SKM-1 treated with dmso at 0.1 percent for 144 hours (cell line): ENCODE data around the gene KNDC1.

ENCODE experiments used
- DNase-seq: peaks from one replicate; lab custom pipeline; 2025; ENCODE audit not compliant: unreplicated experiment; lab: John Stamatoyannopoulos, UW

KNDC1 gene

GRCh38 chr10:133203652-133204195 lies 43.7 kb downstream of the KNDC1 start:
- no peak for DNase-seq

DNA sequence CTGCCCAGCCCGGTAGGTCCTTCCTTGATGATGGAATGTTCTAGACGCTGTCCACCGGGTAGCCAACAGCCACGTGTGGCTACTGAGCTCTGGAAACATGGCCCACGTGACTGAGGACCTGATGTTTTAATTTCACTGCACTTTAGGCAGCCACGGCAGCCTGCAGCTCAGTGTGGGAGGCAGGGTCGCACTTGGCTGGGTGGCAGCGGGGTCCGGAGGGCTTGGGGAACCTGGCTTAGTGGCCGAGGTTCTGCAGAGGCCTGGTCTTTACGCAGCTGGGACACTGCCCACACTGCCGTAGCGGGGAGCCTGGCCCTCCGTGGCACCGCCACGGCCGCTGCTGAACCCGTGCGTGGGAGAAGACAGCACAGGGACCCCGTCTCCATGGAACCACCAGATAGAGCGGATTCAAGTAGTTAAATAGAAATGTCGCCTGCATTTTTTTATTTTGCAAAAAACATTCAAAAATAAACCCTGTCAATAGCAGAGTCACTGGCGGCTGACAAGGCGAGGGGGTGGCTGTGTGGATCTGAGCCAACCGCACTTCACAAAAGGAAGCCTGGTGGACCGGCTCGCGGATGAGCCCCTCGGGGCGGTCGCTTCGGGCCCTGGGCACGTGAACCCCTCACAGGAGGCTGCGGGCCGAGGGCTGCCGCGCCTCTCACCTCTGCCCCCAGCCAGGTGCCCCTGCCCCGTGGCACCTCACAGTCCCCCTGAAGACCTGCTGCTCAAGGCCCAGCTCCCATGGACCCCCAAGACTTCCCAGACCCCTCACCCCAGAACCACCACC lies 44.4 kb downstream of the KNDC1 start:
- DNase-seq: no peak

- DNase-seq: no peak
Observed at GRCh38 chr10:133205146-133205545, 45.1 kb downstream of the KNDC1 start.

GRCh38 chr10:133206356-133207040 lies 46.5 kb downstream of the KNDC1 start:
- no peak for DNase-seq

DNA sequence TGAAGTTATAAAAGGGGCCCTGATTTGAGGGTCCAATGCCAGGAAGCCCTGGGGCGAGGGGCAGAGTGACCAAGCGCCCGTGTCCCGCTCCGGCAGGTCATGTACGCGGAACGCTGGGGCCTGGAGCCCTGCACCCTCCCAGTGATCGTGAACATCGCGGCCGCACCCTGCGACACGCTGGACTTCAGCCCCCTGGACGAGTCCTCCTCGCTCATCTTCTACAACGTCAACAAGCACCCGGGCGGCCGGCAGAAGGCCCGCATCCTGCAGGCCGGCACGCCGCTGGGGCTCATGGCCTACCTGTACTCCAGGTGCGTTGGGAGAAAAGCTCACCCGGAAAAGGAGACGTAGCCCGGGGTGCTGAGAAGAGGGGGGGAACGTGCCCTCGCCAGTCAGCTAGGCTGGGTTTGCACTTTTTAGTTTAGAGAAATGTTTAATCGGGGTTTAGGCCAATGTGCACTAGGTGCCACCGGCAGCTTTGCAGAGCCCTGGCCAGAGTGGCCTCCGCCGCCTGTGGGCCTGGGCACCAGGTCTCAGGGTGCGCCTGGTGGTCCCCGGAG lies 47.1 kb downstream of the KNDC1 start:
- no peak for DNase-seq

DNA sequence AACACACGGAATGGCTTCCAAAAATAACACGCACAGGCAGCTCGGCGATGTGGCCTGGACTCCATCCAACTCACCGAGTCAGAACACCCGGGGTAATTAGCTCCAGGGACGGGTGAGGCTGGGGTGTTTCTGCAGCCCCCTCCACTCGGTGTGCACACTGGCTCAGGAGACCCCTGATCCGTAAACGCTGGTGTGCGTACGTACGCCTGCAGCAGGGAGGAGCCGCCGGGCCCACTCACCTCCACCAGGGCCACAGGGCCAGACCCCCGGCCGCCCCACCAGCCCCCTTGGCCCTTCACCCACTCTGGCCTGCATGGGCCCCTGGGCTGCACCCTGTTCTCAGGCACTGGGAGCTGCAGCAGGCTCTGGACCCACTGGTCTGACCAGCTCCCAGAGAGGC lies 47.6 kb downstream of the KNDC1 start:
- DNase-seq: no peak

- no peak for DNase-seq
Observed at GRCh38 chr10:133208466-133208865, 48.4 kb downstream of the KNDC1 start.

- no peak for DNase-seq
Observed at GRCh38 chr10:133209117-133209516, 49.1 kb downstream of the KNDC1 start.

- DNase-seq: no peak
Observed at GRCh38 chr10:133209641-133210040, 49.6 kb downstream of the KNDC1 start.

DNA sequence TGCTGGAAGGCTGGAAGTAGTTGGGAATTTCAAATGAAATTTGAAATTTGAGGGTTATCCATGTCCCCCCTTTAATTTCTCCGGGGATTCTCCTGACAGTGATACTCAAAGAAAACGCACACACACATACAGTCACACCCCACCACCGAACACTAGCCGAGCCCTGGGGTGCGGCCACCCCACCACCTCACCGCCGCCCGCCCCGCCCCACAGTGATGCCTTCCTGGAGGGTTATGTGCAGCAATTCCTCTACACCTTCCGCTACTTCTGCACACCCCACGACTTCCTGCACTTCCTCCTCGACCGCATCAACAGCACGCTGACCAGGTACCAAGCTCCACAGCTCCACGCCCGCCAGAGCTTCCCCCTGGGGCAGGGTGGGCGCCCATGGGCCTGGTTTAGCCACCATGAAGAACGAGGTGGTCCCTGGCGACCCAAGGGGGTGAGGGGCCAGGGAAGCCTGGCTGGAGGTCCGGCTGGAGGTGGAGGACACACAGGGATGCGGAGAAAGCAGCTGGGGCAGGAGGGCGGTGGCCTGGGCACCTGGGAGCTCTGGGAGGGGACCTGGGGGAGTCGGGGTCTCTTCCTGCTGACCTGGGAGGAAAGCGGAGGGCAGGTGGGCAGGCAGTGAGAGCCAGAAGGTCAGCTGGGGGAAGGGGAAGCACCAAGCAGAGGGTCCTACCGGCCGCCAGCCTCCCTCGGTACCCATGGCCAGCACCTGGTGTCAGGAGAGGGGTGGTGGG lies 50.5 kb downstream of the KNDC1 start:
- no peak for DNase-seq

DNA sequence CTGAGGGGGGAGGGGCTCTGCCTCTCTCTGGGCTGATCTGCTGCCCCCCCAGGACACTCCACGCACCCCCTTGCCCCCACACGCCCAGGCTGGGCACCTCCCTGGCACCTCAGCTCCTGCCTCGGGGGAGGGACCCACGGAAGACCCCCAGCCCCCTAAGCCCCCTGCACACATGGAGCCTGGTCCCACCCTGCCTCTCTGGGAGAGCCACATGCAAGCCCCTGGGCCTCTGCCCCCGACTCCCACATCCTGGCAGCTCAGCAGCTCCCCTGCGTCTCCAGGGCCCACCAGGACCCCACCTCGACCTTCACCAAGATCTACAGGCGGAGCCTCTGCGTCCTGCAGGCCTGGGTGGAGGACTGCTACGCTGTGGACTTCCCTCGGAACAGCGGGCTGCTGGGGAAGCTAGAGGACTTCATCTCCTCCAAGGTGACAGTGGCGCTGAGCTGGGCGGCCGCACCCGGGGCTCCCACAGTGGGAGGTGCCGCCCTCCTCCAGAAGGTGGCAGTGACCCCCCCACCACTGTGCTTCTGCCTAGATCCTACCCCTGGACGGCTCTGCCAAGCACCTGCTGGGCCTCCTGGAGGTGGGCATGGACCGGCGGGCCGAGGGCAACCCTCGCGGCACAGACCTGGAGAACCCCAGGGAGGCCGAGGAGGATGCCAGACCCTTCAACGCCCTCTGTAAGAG lies 51.3 kb downstream of the KNDC1 start:
- DNase-seq: no peak

DNA sequence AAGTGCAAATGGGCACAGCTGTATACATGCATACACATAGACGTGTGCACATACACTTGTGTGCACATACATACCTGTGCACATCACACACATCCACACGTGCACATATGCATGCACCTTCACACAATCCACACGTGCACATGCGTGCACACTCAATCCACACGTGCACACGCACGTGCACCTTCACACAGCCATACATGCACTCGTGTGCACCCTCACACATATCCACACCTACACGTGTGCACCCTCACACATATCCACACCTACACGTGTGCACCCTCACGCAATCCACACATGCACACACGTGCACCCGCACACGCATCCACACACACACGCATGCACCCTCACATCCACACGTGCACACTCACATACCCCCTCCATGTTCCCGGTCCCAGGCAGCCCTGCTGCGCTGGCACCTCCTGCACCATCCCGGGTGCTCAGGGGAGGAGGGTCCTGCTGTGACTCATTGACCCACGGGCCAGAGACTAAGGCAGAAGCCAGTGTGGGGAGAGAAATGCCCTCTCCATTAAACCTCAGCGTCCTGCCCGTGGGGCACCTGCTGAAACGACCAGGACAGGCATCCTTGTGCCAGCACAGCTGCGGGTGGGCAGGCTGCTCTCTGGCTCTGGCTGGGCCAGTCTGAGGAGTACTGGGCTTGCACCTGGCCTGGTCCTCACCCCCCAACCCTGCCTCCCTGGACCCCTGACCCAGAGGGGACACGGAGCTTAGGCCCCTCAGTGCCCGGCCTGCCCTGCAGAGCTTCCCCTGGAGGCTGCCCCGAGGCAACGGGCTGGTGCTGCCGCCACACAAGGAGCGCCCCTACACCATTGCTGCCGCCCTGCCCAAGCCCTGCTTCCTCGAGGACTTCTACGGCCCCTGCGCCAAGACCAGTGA lies 52.2 kb downstream of the KNDC1 start:
- DNase-seq: no peak

GRCh38 chr10:133212853-133213494 lies 53.0 kb downstream of the KNDC1 start:
- DNase-seq: no peak

GRCh38 chr10:133213641-133214467 lies 53.8 kb downstream of the KNDC1 start:
- no peak for DNase-seq

GRCh38 chr10:133214468-133215410 lies 54.7 kb downstream of the KNDC1 start:
- DNase-seq: no peak

DNA sequence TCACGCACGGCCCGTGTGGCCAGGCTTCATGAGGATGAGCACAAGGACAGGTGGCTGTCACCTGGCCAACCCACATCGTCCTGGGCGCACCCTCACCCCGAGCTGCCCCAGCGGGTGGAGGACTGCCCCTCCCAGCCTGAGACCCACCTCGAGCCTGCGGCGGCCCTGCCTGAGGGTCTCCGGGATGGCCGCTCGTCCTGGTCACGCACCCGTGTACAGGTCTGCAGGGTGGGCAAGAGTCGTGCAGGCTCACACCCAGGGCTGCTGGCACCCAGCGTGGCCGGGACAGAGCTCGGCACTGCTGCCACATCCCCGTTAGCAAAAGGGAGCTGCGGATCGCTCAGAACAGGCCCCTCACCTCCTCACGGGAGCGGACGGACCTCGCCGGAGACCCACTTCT lies 55.6 kb downstream of the KNDC1 start:
- DNase-seq: no peak

- DNase-seq: no peak
Observed at GRCh38 chr10:133216776-133217175, 56.8 kb downstream of the KNDC1 start.
